Stimulated activated CD4-positive, alpha-beta T cell treated with anti-CD3 and anti-CD28 coated beads, Interleukin-2, amount 100 ng/mL, for 4 hours (primary cell): ENCODE results near the gene LONP1.

Experiments
- DNase-seq: peaks from one replicate; pipeline ENCODE4 v3.0.0-alpha.2; 2020; ENCODE audit warnings: low read depth

LONP1 gene

GRCh38 chr19:5679289-5680083, 40.5 kb downstream of the LONP1 start:
- no peak for DNase-seq

- DNase-seq = no peak
Observed at GRCh38 chr19:5678071-5678718, 41.8 kb downstream of the LONP1 start.

DNA sequence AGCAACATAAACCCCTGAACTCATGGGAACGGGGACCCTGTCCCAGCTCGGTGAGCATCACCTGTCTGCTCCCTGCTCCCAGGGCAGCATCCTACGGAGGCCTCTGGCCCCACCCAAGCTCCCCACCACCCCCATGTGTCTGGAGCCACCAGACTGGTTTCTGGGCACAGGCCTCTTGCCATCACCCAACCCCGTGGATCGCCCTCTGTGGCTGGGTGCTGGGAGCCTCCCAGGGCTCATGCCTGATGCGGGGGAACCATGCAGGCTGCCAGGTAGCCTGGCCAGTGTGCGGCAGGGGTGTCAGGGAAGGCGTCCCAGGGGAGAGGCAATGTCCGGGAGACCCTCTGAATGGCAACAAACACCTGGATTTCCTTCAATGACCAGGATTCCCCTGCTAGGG, 42.4 kb downstream of the LONP1 start:
- no peak for DNase-seq

DNA sequence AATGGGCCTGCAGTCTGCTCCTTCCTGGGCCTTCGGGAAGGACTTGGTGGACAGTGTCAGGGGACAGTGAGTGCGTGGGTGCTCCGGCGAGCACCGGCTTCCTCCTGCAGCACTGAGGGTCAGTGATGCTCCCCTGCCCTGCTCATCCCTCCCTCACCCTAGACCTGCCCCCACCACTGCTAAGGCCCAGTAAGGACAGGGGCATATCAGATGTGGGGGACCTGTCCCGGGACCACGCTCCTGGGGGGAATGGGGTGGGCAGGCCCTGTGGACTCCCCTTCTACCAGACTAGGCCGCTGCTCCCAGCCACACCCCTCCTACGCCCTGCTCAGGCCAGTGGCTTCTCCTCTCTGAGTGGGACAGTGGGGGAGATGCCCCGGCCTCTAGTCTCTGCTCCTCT, 42.8 kb downstream of the LONP1 start:
- no peak for DNase-seq

- DNase-seq = no peak
Observed at GRCh38 chr19:5676772-5677105, 43.2 kb downstream of the LONP1 start.

GRCh38 chr19:5676105-5676771, 43.7 kb downstream of the LONP1 start:
- no peak for DNase-seq

GRCh38 chr19:5674714-5675113, 45.2 kb downstream of the LONP1 start:
- no peak for DNase-seq

DNA sequence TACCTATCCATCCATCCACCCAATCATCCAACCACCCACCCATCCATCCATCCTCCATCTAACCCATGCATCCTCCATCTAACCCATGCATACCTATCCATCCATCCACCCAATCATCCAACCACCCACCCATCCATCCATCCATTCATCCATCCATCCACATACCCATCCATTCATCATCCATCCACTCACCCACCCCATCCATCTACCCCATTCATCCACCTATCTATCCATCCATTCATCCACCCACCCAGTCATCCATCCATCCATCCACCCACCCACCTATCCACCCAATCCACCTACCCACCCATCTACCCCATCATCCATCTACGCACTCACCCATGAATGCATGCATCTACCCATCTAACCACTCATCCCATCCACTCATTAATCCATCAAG, 46.2 kb downstream of the LONP1 start:
- no peak for DNase-seq

DNA sequence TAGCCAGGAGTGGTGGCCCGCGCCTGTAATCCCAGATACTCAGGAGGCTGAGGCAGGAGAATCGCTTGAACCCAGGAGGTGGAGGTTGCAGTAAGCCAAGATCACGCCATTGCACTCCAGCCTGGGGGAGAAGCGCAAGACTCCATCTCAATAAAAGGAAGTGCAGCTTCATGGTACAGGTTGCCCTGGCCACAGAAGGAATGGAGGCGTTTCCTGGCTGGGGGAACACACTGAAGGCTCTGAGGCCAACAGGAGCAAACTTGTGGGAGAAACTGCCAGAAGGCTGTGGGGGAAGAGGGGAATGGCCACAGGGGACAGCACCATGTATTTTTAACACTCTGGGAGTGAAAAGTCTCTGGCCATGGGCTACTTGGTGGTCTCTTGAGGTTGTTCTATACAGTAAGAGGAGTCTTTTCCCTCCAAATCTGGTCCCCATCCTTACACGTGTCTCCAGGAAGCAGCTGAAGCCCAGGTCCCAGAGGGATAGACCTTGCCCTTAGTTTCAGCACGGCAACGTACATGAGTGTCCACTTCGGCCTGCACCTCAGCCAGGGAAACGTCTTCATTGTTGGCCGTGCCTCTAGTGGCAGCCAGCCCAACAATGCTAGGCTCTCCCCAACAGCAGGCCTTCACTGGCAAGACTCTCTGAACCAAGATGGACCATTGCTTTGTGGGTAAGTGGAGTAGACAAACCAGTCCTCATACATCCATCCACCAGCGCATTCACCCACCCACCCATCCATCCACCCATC, 47.1 kb downstream of the LONP1 start:
- DNase-seq = no peak

GRCh38 chr19:5671600-5671999, 48.3 kb downstream of the LONP1 start:
- no peak for DNase-seq

DNA sequence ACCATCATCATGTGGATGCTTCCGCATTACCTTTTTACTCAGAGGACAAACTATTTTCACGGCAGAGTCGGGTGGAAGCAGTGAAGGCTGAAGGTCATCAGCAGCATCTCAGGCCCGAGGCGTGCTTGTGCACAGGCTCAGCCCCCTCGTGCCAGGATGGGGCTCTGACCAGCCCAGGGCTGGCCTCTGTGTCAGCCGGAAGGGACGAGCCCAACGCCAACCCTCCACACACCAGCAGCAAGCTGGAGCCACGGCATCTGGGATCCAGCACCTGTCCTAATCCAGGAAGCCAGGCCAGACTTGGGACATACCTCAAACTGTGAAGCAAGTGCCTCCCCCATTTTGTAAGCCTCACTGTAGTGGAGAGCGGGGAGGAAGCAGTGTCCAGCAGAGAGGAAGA, 50.7 kb downstream of the LONP1 start:
- DNase-seq = no peak

- DNase-seq = no peak
Observed at GRCh38 chr19:5667751-5668271, 52.1 kb downstream of the LONP1 start.

GRCh38 chr19:5666921-5667610, 52.9 kb downstream of the LONP1 start:
- DNase-seq = no peak

DNA sequence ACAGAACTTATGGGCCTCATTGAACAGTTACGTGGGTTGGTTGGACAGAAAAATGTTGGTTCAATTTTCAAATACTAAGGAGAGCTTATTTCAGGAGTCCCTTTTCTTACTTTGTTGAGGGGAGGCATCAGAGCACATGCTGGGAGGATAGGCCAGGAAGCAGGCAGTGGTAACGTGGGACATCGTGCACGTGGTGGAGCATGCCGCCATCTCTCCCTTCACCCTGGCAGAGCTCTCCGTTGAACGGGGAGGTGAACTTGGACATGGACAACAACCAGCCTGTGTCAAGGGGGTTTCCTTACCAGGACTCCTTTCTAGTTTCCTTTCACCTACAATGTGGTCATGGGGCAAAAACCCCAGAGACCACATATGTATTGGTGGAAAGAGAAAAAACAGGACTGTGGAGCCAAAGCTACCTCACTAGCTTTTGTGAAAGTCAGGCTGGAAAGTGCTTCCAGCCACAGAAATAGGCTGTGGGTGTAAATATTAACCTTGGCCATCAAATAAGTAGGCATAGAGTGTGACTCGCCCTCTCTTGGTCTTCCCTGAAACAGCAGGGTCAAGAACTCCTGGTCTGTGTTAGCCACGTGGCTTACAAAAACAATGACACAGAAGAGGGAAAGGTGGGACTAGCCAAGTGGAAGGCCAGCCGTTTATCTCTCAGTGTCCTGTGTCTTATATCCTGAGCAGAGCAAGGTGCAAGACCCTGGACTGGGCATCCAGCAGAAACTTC, 54.0 kb downstream of the LONP1 start:
- DNase-seq = no peak

DNA sequence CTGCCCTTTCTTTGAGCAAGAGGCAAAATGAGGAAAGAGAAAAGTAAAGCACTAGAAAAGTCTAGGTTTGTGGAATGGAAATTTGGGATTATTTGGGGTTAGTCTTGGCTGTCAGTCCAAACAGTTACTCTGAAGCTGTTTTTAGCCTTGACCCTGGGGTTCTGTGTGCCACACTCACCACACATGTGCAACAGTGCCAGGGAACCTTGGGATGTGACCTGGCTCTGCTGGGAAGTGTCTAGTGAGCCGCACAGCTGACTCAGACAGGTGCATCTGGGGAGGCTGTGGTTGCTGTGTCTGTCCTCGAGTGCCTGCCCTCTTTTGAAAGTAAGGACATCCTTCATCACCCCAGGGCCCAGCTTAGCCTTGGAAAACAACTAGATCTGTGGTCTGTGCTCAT, 55.4 kb downstream of the LONP1 start:
- no peak for DNase-seq

GRCh38 chr19:5663904-5664303, 56.0 kb downstream of the LONP1 start:
- no peak for DNase-seq

GRCh38 chr19:5661483-5661882, 58.5 kb downstream of the LONP1 start:
- no peak for DNase-seq

DNA sequence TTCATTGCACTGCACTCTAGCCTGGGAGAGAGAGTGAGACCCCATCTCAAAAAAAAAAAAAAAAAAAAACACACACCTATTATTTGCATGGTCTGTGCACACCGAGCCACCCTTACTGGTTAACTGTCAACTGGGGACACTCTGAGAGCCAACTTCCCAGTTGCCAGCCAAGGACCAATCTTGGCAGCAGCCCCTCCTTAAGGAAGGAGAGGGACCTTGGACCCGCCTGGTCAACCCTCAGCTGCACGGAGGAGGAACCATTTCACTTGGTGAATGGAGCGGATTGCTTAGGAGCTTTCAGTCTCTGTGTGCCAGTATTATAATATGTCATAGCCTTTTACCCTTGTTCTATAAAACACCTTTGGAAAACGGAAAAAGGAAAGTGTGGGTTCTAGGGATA, 64.5 kb downstream of the LONP1 start:
- DNase-seq = no peak

DNA sequence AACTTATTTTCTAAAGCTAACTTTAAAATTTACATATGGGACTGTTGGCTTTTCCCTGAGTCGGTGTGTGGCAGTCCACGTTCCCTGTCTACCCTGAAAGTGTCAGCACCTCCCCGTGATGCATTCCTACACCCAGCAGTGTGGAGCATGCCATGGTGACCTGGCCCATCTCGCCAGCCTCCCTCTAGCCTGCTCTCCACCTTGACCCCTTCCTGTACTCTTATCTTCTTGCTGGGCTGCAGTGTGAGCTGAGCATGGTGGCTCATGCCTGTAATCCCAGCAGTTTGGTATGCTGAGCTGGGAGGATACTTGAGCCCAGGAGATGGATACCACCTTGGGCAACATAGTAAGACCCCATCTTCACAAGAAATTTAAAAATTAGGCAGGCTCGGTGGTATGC, 65.0 kb downstream of the LONP1 start:
- DNase-seq = no peak

- DNase-seq = no peak
Observed at GRCh38 chr19:5652261-5652660, 67.7 kb downstream of the LONP1 start.

- no peak for DNase-seq
Observed at GRCh38 chr19:5651361-5651760, 68.6 kb downstream of the LONP1 start.
